Gastroesophageal sphincter (tissue), 4 donors: ENCODE data around the gene MNT. TPM values are rescaled to one million over a fixed set of nuclear protein-coding genes. Genes with fewer than 3 reads are reported as not detected.

Experiments
- ATAC-seq: fragments of 150-250 bp; one replicate; pipeline ENCODE4 v1.9.1; 2016; ENCODE audit warnings: mild to moderate bottlenecking, moderate library complexity
- H3K27ac ChIP-seq, 4 donors: fragments of 200-600 bp; sonication (generic) in 3 of 4; 1 replicate in 3 of 4; 2 replicates in 1 of 4; pipeline ENCODE4 v1.5.1; 2016 to 2019
- H3K27me3 ChIP-seq: fragments of 200-600 bp; sonication (generic); one replicate; pipeline ENCODE4 v1.5.1; 2019
- H3K36me3 ChIP-seq, 2 donors: fragments of 200-600 bp; sonication (generic); one replicate each; pipeline ENCODE4 v1.5.1; 2019; ENCODE audit warnings: control low read depth in 1 of 2
- H3K4me1 ChIP-seq, 3 donors: fragments of 200-600 bp; sonication (generic); 1 replicate in 2 of 3; 2 replicates in 1 of 3; pipeline ENCODE4 v1.5.1; 2016 to 2019; ENCODE audit warnings: control low read depth in 2 of 3
- H3K4me3 ChIP-seq, 2 donors: fragments of 200-600 bp; sonication (generic); one replicate each; pipeline ENCODE4 v1.5.1; 2019; ENCODE audit warnings: mild to moderate bottlenecking in 1 of 2, moderate library complexity in 1 of 2
- H3K9me3 ChIP-seq, 3 donors: fragments of 200-600 bp; sonication (generic); one replicate each; pipeline ENCODE4 v1.5.1; 2017 to 2019; ENCODE audit warnings: control low read depth in 2 of 3
- EP300 ChIP-seq: sonication (generic); formaldehyde crosslinking; IDR thresholded peaks from one replicate; pipeline ENCODE4 v1.6.1; 2017; ENCODE audit warnings: antibody characterized with exemption, mild to moderate bottlenecking
- POLR2A ChIP-seq, 2 donors: fragments of 450-650 bp; IDR thresholded peaks; one replicate each; pipeline ENCODE4 v1.6.1; 2017; ENCODE audit warnings: antibody characterized with exemption in 2 of 2, mild to moderate bottlenecking in 2 of 2, moderate library complexity in 1 of 2
- POLR2AphosphoS5 ChIP-seq: sonication (generic); formaldehyde crosslinking; IDR thresholded peaks from one replicate; pipeline ENCODE4 v1.6.1; 2017; ENCODE audit warnings: antibody characterized with exemption
- WGBS, 2 donors: methylation state at CpG; one replicate each; pipeline ENCODE4 v1.1.5; 2018; ENCODE audit warnings: low coverage in 1 of 2; 5-methylcytosine and 5-hydroxymethylcytosine counted together
- total RNA-seq, 4 donors: library from RNA; depleted of rRNA; stranded (reverse); fragments of >200 nt; gene quantifications; one replicate each; pipeline ENCODE4 v1.1.0, GENCODE V29; 2016
- TF ChIP-seq, protein P1 (sequence below), 4 experiments: fragments of 200-600 bp in 2 of 4; fragments of 450-650 bp in 2 of 4; sonication (generic) in 1 of 4; IDR thresholded peaks; one replicate each; pipeline ENCODE4 v1.5.1; 2017 to 2019; ENCODE audit warnings: antibody characterized with exemption in 4 of 4, mild to moderate bottlenecking in 2 of 4, moderate library complexity in 2 of 4

The MNT gene
- total RNA-seq, 4 donors from 2014 or later: 11.8 to 12.7 (median 12.3) TPM

DNA sequence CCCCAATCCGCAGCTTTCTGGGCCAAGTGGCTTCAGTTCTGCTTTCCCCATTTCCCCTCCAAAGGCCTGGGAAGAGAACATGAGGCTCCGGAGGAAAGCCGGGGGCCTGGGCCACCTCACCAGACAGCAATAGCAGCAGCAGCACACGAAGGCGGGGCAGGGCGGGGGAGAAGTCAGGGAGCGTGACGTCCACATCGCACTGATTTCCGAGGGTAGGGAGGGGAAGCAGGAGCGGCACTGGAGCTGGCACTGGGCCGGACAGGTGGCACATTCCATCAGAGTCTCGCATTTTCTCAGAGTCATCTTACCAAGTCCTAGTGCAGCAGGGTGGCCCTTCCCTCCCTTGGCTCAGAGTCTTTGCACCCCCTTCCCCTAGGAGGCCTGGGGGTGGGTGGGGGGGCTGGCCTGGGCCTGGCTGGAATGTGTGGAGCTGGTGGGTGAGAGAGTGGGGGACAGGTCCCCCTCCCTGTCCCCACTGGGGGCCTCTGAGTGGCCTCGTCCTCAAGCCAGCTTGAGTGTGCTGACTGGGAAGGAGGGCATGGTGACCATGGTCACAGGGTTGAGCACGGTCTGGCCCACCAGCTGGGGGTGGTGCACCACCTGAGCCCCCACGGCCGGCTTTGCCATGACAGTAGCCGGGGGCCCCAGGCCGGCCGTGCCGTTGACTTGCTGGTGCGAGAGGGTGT lies 14.3 kb downstream of the MNT start:
- peaks cover 0 to 81% (median 24%) of the 10 kb centered on the region in 3 donors for H3K4me1 ChIP-seq
- H3K36me3 ChIP-seq: peaks cover 0 to 50% of the 10 kb centered on the region in 2 donors
- H3K4me3 ChIP-seq: no peak overlapping the region
- TF ChIP-seq POLR2AphosphoS5: no peak
- no peak for TF ChIP-seq EP300
- TF ChIP-seq, protein P1, sequence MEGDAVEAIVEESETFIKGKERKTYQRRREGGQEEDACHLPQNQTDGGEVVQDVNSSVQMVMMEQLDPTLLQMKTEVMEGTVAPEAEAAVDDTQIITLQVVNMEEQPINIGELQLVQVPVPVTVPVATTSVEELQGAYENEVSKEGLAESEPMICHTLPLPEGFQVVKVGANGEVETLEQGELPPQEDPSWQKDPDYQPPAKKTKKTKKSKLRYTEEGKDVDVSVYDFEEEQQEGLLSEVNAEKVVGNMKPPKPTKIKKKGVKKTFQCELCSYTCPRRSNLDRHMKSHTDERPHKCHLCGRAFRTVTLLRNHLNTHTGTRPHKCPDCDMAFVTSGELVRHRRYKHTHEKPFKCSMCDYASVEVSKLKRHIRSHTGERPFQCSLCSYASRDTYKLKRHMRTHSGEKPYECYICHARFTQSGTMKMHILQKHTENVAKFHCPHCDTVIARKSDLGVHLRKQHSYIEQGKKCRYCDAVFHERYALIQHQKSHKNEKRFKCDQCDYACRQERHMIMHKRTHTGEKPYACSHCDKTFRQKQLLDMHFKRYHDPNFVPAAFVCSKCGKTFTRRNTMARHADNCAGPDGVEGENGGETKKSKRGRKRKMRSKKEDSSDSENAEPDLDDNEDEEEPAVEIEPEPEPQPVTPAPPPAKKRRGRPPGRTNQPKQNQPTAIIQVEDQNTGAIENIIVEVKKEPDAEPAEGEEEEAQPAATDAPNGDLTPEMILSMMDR (IDR thresholded peaks at IDR 0.05): no peak
- no peak for TF ChIP-seq POLR2A (IDR thresholded peaks at IDR 0.05)
- no peaks in the 10 kb centered on the region for H3K27me3 ChIP-seq
- 80% methylated on average over 4 of the region's 22 CpGs; no CpG with 5 or more reads in 1 of the 2 donors for WGBS, 2 donors
- H3K27ac ChIP-seq: peak overlapping the region in 2 of 4 donors; percentile 26 to 100
- no peak for ATAC-seq
- H3K9me3 ChIP-seq: no peaks in the 10 kb centered on the region

DNA sequence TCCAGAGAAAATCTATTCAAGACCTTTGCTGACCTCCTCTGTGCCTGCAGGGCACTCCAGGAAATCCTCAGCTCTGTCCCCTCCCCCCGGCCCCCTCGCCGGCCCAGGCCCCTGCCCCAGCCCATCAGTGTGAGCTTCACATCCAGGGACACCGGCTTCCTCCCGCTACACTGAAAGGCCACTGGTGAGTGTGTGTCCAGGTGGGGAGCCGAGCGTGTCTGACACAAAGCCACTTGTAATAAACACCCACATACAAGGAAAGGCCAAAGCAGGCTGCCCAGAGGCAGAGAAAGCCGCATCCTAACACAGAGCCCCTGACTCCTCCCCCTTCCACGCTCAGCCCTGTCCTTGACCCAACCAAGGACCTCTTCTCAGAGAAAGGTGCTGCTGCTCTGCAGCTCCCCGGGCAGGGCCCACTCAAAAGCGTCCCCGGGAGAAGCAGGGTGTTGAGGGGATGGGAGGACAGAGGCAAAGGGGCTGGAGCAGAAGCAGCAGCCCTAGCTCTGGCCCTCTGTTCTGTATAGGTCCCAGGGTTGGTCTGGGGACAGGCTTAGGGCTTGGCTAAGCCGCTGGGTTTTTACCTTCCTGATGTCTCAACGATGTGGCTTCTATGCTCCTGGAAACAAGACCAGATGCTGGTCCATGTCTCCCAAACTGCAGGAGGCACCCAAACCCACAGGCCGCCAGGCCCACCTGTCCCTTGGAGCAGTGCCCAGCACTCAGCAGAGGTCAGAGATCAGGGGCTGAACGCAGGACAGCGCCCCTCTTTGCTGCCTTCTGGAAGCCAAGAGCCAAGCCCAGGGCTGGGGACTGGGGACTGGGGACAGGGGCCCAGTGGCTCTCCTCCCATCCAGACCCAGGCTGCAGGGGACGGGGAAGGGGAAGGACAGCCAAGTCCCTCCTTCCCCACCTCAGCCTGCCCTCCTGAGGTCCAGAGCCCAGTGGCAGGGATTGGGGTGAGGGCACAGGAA lies 15.3 kb downstream of the MNT start:
- H3K27ac ChIP-seq: peak overlapping the region in 2 of 4 donors; percentile 26 to 38
- no peaks in the 10 kb centered on the region for H3K9me3 ChIP-seq
- WGBS, 2 donors: 57% methylated on average over 2 of the region's 18 CpGs; no CpG with 5 or more reads in 1 of the 2 donors
- H3K4me3 ChIP-seq: no peak overlapping the region
- H3K4me1 ChIP-seq: peaks cover 0 to 71% (median 14%) of the 10 kb centered on the region in 3 donors
- TF ChIP-seq EP300 (no peak), POLR2A (IDR thresholded peaks at IDR 0.05) (no peak), POLR2AphosphoS5 (no peak)
- TF ChIP-seq, protein P1 (IDR thresholded peaks at IDR 0.05): no peak
- no peaks in the 10 kb centered on the region for H3K27me3 ChIP-seq
- no peak for ATAC-seq
- H3K36me3 ChIP-seq: peaks cover 0 to 60% of the 10 kb centered on the region in 2 donors

DNA sequence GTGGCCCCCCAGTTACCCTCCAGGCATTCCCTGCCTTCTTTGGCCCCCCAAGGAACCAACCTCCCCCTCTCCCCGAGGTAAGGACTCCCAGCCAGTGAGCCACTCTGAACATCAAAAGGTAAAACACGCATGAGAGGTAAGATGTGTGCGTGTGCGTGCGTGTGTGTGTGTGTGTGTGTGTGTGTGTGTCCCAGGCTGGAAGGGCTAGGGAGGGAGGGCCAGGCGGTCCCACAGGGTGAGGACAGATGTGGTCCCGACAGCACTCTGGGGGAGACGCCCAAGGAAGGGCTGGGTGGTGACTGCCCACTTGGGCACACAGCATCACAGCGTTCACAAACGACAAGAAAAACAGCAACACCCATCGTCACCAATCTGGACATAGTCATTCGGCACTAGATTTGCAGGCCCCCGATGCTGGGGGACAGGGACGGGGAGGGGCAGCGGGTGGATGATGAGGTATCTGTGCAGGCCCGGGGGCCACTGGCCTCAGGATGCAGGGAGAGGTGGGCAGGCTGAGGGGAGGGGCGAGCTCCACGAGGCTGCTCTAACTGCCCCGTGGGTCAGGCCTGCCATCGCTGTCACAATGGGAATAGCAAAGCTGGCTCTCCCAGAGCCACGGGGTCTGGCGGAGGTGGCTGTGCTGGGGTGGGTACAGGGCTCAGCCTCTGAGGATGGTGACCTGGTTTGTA lies 16.3 kb downstream of the MNT start:
- no peaks in the 10 kb centered on the region for H3K9me3 ChIP-seq
- no peak overlapping the region for H3K4me3 ChIP-seq
- peak overlapping the region in 2 of 4 donors; percentile 26 to 38 for H3K27ac ChIP-seq
- no peak for ATAC-seq
- H3K4me1 ChIP-seq: peaks cover 0 to 62% (median 5%) of the 10 kb centered on the region in 3 donors
- WGBS, 2 donors: 52 to 89% methylated on average over 5 to 14 of the region's 22 CpGs
- H3K36me3 ChIP-seq: peaks cover 0 to 70% of the 10 kb centered on the region in 2 donors
- H3K27me3 ChIP-seq: no peaks in the 10 kb centered on the region
- no peak for TF ChIP-seq EP300
- TF ChIP-seq POLR2A (IDR thresholded peaks at IDR 0.05): no peak
- TF ChIP-seq POLR2AphosphoS5: no peak
- TF ChIP-seq, protein P1 (IDR thresholded peaks at IDR 0.05): no peak

DNA sequence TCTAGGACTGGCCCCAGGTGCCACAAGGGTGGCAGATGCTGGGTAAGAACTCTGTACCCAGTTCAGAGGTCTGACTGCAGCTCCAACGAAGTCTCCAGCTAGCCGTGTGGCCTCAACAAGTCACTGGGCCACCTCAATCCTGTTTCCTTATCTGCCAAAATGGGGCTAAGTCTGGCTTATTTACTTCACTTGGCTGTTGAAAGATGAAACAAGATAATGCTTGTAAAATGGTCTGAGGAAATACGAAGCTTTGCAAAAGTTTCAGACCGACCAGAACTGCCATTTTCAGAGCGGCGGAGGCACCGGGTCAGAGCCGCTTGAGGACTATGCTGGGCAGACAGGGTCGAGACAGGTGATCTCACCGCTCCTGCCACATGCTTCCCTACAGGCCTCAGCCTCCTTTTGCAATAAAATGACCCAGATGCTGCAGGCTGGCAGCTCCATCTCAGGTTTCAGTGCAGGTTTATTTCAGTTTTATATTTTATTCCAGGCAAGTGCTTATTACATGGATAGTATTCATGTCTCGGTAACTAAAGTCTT lies 17.2 kb downstream of the MNT start:
- H3K36me3 ChIP-seq: peaks cover 0 to 77% of the 10 kb centered on the region in 2 donors
- no peak overlapping the region for H3K4me3 ChIP-seq
- 82 to 87% methylated on average over 10 to 11 of the region's 11 CpGs for WGBS, 2 donors
- no peaks in the 10 kb centered on the region for H3K27me3 ChIP-seq
- H3K4me1 ChIP-seq: peaks cover 0 to 53% (median 3%) of the 10 kb centered on the region in 3 donors
- no peak for TF ChIP-seq POLR2A (IDR thresholded peaks at IDR 0.05)
- TF ChIP-seq POLR2AphosphoS5: no peak
- TF ChIP-seq EP300: no peak
- TF ChIP-seq, protein P1 (IDR thresholded peaks at IDR 0.05): no peak
- H3K27ac ChIP-seq: peak overlapping the region in 3 of 4 donors; percentile 15 to 65 (median 30)
- no peak for ATAC-seq
- no peaks in the 10 kb centered on the region for H3K9me3 ChIP-seq
